LNCAP (cell line): ENCODE results near the gene DNAJC1.
A peak's percentile ranks its signal among the peaks of the same experiment; 100 is the strongest.

ENCODE experiments used
- CTCF ChIP-seq: fragments of 450-650 bp; IDR thresholded peaks from 2 replicates; pipeline ENCODE4 v1.5.1; 2017; ENCODE audit warnings: mild to moderate bottlenecking

DNAJC1 gene

GRCh38 chr10:21953585-21954057 is 49.9 kb downstream of the DNAJC1 start:
- peak; percentile 56 for TF ChIP-seq CTCF

- no peak for TF ChIP-seq CTCF
These were observed 53.0 kb downstream of the DNAJC1 start for GRCh38 chr10:21950566-21950965.

- no peak for TF ChIP-seq CTCF
These were observed 56.6 kb downstream of the DNAJC1 start for GRCh38 chr10:21946946-21947345.

GRCh38 chr10:21944727-21945386 is 58.7 kb downstream of the DNAJC1 start:
- no peak for TF ChIP-seq CTCF

- TF ChIP-seq CTCF: no peak
These were observed 59.8 kb downstream of the DNAJC1 start for GRCh38 chr10:21943633-21944265.

GRCh38 chr10:21935439-21936023 is 68.0 kb downstream of the DNAJC1 start:
- no peak for TF ChIP-seq CTCF

- TF ChIP-seq CTCF: no peak
These were observed 69.2 kb downstream of the DNAJC1 start for GRCh38 chr10:21934307-21934706.
